ENCODE results near the gene TRIM33. TPM values are rescaled to one million over a fixed set of nuclear protein-coding genes. Genes with fewer than 3 reads are reported as not detected.

Gene TRIM33
- total RNA-seq, 1 experiment from 2014 or later = 41.2 TPM

- TF ChIP-seq, protein P1, sequence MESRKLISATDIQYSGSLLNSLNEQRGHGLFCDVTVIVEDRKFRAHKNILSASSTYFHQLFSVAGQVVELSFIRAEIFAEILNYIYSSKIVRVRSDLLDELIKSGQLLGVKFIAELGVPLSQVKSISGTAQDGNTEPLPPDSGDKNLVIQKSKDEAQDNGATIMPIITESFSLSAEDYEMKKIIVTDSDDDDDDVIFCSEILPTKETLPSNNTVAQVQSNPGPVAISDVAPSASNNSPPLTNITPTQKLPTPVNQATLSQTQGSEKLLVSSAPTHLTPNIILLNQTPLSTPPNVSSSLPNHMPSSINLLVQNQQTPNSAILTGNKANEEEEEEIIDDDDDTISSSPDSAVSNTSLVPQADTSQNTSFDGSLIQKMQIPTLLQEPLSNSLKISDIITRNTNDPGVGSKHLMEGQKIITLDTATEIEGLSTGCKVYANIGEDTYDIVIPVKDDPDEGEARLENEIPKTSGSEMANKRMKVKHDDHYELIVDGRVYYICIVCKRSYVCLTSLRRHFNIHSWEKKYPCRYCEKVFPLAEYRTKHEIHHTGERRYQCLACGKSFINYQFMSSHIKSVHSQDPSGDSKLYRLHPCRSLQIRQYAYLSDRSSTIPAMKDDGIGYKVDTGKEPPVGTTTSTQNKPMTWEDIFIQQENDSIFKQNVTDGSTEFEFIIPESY (IDR thresholded peaks at IDR 0.05; ENCODE audit: extremely low read depth, insufficient replicate concordance, low read length) = no peak
- TF ChIP-seq ZFX (IDR thresholded peaks at IDR 0.05) = no peak
- TF ChIP-seq SP1 (IDR thresholded peaks at IDR 0.05; ENCODE audit: low read depth) = no peak
- no peak for TF ChIP-seq MAX (IDR thresholded peaks at IDR 0.05)
- no peak for TF ChIP-seq CEBPB (IDR thresholded peaks at IDR 0.05; ENCODE audit: low read depth)
- no peak for TF ChIP-seq POLR2A (IDR thresholded peaks at IDR 0.05; ENCODE audit: borderline replicate concordance, extremely low read depth, insufficient read depth, insufficient read length)
- TF ChIP-seq EGR1 (IDR thresholded peaks at IDR 0.05; ENCODE audit: low read depth) = no peak
These were observed 73.2 kb downstream of the TRIM33 start (continued) for GRCh38 chr1:114437812-114438211.

- no peak for TF ChIP-seq SP1 (IDR thresholded peaks at IDR 0.05; ENCODE audit: low read depth)
- TF ChIP-seq POLR2A (IDR thresholded peaks at IDR 0.05; ENCODE audit: borderline replicate concordance, extremely low read depth, insufficient read depth, insufficient read length) = no peak
- no peak for TF ChIP-seq POLR2AphosphoS5 (IDR thresholded peaks at IDR 0.05; ENCODE audit: low read depth, low read length)
- TF ChIP-seq EGR1 (IDR thresholded peaks at IDR 0.05; ENCODE audit: low read depth) = no peak
- DNase-seq (ENCODE audit: low read depth, low spot score) (no peak), ATAC-seq (no peak)
- Histone ChIP-seq H3K4me2 (ENCODE audit: low read length) (no peak overlapping the region), H4K20me1 (ENCODE audit: insufficient read depth) (no peaks in the 10 kb centered on the region; the same call in 1 of the 2 replicates), H3K9me2 (ENCODE audit: insufficient read depth) (no peaks in the 10 kb centered on the region), H3K36me3 (ENCODE audit: control insufficient read depth in 1 of 2, insufficient read depth in 2 of 2, low read length in 2 of 2) (peaks cover 4 to 5% of the 10 kb centered on the region in 2 experiments; a peak in 3 of 4 replicates), H3K9me3 (ENCODE audit: control insufficient read depth in 1 of 2, insufficient read depth in 1 of 2, low read depth in 1 of 2, low read length in 2 of 2) (no peaks in the 10 kb centered on the region), H3K27me3 (ENCODE audit: insufficient read depth, low read length) (no peaks in the 10 kb centered on the region), H3K4me1 (ENCODE audit: control insufficient read depth in 1 of 2, insufficient read depth in 2 of 2, low read length in 2 of 2) (no peaks in the 10 kb centered on the region), H3K27ac (ENCODE audit: low read depth, low read length) (no peak overlapping the region), H3K9ac (ENCODE audit: low read length) (no peak overlapping the region), H3K79me2 (ENCODE audit: insufficient read depth, low read length) (peaks cover 44% of the 10 kb centered on the region), H3K4me3 (replicated peaks in 1 of 2; ENCODE audit: low read depth in 1 of 2, low read length in 2 of 2) (no peak overlapping the region), H2AFZ (ENCODE audit: low read depth, low read length, poor library complexity, severe bottlenecking) (no peak overlapping the region)
- RAD21 ChIA-PET (ENCODE audit: low non-redundant PET in 1 of 2, low total read pairs in 2 of 2, uncharacterized antibody in 2 of 2, unreplicated experiment in 2 of 2) = no interaction called here
- CTCF ChIA-PET = interaction anchor here (0.6 kb wide), 1 partner anchor 29 kb away, joined by 3 read pairs; no protein-coding TSS in a partner anchor
- POLR2A ChIA-PET = no interaction called here
- no TSS peak for BruUV-seq (replicated peaks)
- intact Hi-C loops (cut with micrococcal nuclease) = no loop called here
These were observed 74.2 kb downstream of the TRIM33 start for GRCh38 chr1:114436799-114437198.
